ENCODE measurements around the gene RGS9. TPM values are rescaled to one million over a fixed set of nuclear protein-coding genes. Genes with fewer than 3 reads are reported as not detected.
"Not testable (repeated sequence)": the region's sequence is repeated elsewhere in the genome, so short reads cannot be mapped to it uniquely, and the experiment has no call there.

Gene RGS9
- polyA plus RNA-seq, 4 donors = 2.4 to 4.7 (median 3.7) TPM

GRCh38 chr17:65175952-65176351, 38.8 kb downstream of the RGS9 start:
- FAIRE-seq (no peak), DNase-seq (no peak)
- Histone ChIP-seq H3K27me3 (ENCODE audit: control insufficient read depth in 3 of 3, insufficient read depth in 3 of 3, low read length in 3 of 3) (no peaks in the 10 kb centered on the region), H3K4me3 (ENCODE audit: low read depth in 1 of 3, low read length in 3 of 3) (no peak overlapping the region), H3K4me1 (ENCODE audit: control insufficient read depth in 3 of 3, insufficient read depth in 2 of 3, low read depth in 1 of 3, low read length in 2 of 3) (no peaks in the 10 kb centered on the region), H3K9me3 (ENCODE audit: control insufficient read depth in 2 of 2, insufficient read depth in 1 of 2, low read depth in 1 of 2, low read length in 1 of 2) (no peaks in the 10 kb centered on the region), H3K27ac (ENCODE audit: low read depth in 1 of 3, low read length in 2 of 3) (no peak overlapping the region), H3K36me3 (ENCODE audit: control insufficient read depth in 3 of 3, insufficient read depth in 2 of 3, low read depth in 1 of 3, low read length in 3 of 3) (no peaks in the 10 kb centered on the region)

GRCh38 chr17:65176646-65177409, 39.7 kb downstream of the RGS9 start:
- Histone ChIP-seq H3K27ac (ENCODE audit: low read depth in 1 of 3, low read length in 2 of 3) (no peak overlapping the region), H3K9me3 (ENCODE audit: control insufficient read depth in 2 of 2, insufficient read depth in 1 of 2, low read depth in 1 of 2, low read length in 1 of 2) (no peaks in the 10 kb centered on the region), H3K4me3 (ENCODE audit: low read depth in 1 of 3, low read length in 3 of 3) (no peak overlapping the region), H3K27me3 (ENCODE audit: control insufficient read depth in 3 of 3, insufficient read depth in 3 of 3, low read length in 3 of 3) (peaks cover 0 to under 1% (median 0%) of the 10 kb centered on the region in 3 donors), H3K4me1 (ENCODE audit: control insufficient read depth in 3 of 3, insufficient read depth in 2 of 3, low read depth in 1 of 3, low read length in 2 of 3) (no peaks in the 10 kb centered on the region), H3K36me3 (ENCODE audit: control insufficient read depth in 3 of 3, insufficient read depth in 2 of 3, low read depth in 1 of 3, low read length in 3 of 3) (no peaks in the 10 kb centered on the region)
- no peak for FAIRE-seq
- whole genome bisulfite sequencing, 3 donors = 95 to 98% (median 96%) methylated on average over 5 of the region's 5 CpGs
- DNase-seq = no peak

- 72 to 73% (median 72%) methylated on average over 4 of the region's 4 CpGs for WGBS, 3 donors
- FAIRE-seq = no peak
Measured at GRCh38 chr17:65177901-65178300, 40.7 kb downstream of the RGS9 start.

GRCh38 chr17:65180276-65180675, 43.1 kb downstream of the RGS9 start:
- not testable (repeated sequence) for H3K4me3 ChIP-seq (ENCODE audit: low read depth in 1 of 3, low read length in 3 of 3); H3K27ac ChIP-seq (ENCODE audit: low read depth in 1 of 3, low read length in 2 of 3); H3K9me3 ChIP-seq (ENCODE audit: control insufficient read depth in 2 of 2, insufficient read depth in 1 of 2, low read depth in 1 of 2, low read length in 1 of 2); H3K27me3 ChIP-seq (ENCODE audit: control insufficient read depth in 3 of 3, insufficient read depth in 3 of 3, low read length in 3 of 3); FAIRE-seq; DNase-seq; H3K4me1 ChIP-seq (ENCODE audit: control insufficient read depth in 3 of 3, insufficient read depth in 2 of 3, low read depth in 1 of 3, low read length in 2 of 3); H3K36me3 ChIP-seq (ENCODE audit: control insufficient read depth in 3 of 3, insufficient read depth in 2 of 3, low read depth in 1 of 3, low read length in 3 of 3)
- 75 to 87% (median 76%) methylated on average over 12 of the region's 12 CpGs for WGBS, 3 donors

More at GRCh38 chr17:65177901-65178300, 40.7 kb downstream of the RGS9 start:
- Histone ChIP-seq H3K4me1 (ENCODE audit: control insufficient read depth in 3 of 3, insufficient read depth in 2 of 3, low read depth in 1 of 3, low read length in 2 of 3) (no peaks in the 10 kb centered on the region), H3K36me3 (ENCODE audit: control insufficient read depth in 3 of 3, insufficient read depth in 2 of 3, low read depth in 1 of 3, low read length in 3 of 3) (no peaks in the 10 kb centered on the region), H3K27ac (ENCODE audit: low read depth in 1 of 3, low read length in 2 of 3) (no peak overlapping the region), H3K4me3 (ENCODE audit: low read depth in 1 of 3, low read length in 3 of 3) (no peak overlapping the region), H3K27me3 (ENCODE audit: control insufficient read depth in 3 of 3, insufficient read depth in 3 of 3, low read length in 3 of 3) (peaks cover 0 to 4% (median 0%) of the 10 kb centered on the region in 3 donors), H3K9me3 (ENCODE audit: control insufficient read depth in 2 of 2, insufficient read depth in 1 of 2, low read depth in 1 of 2, low read length in 1 of 2) (no peaks in the 10 kb centered on the region)
- no peak for DNase-seq

GRCh38 chr17:65180752-65181236, 43.6 kb downstream of the RGS9 start:
- not testable (repeated sequence) for FAIRE-seq; DNase-seq; H3K36me3 ChIP-seq (ENCODE audit: control insufficient read depth in 3 of 3, insufficient read depth in 2 of 3, low read depth in 1 of 3, low read length in 3 of 3); H3K4me3 ChIP-seq (ENCODE audit: low read depth in 1 of 3, low read length in 3 of 3); H3K27me3 ChIP-seq (ENCODE audit: control insufficient read depth in 3 of 3, insufficient read depth in 3 of 3, low read length in 3 of 3); H3K9me3 ChIP-seq (ENCODE audit: control insufficient read depth in 2 of 2, insufficient read depth in 1 of 2, low read depth in 1 of 2, low read length in 1 of 2); H3K4me1 ChIP-seq (ENCODE audit: control insufficient read depth in 3 of 3, insufficient read depth in 2 of 3, low read depth in 1 of 3, low read length in 2 of 3); H3K27ac ChIP-seq (ENCODE audit: low read depth in 1 of 3, low read length in 2 of 3)
- WGBS, 3 donors = 91 to 98% (median 91%) methylated on average over 4 of the region's 4 CpGs

- Histone ChIP-seq H3K9me3 (ENCODE audit: control insufficient read depth in 2 of 2, insufficient read depth in 1 of 2, low read depth in 1 of 2, low read length in 1 of 2) (no peaks in the 10 kb centered on the region), H3K27ac (ENCODE audit: low read depth in 1 of 3, low read length in 2 of 3) (no peak overlapping the region), H3K4me3 (ENCODE audit: low read depth in 1 of 3, low read length in 3 of 3) (no peak overlapping the region), H3K27me3 (ENCODE audit: control insufficient read depth in 3 of 3, insufficient read depth in 3 of 3, low read length in 3 of 3) (peaks cover 0 to 8% (median 0%) of the 10 kb centered on the region in 3 donors), H3K4me1 (ENCODE audit: control insufficient read depth in 3 of 3, insufficient read depth in 2 of 3, low read depth in 1 of 3, low read length in 2 of 3) (no peaks in the 10 kb centered on the region), H3K36me3 (ENCODE audit: control insufficient read depth in 3 of 3, insufficient read depth in 2 of 3, low read depth in 1 of 3, low read length in 3 of 3) (no peaks in the 10 kb centered on the region)
- 71 to 89% (median 74%) methylated on average over 9 of the region's 9 CpGs for WGBS, 3 donors
- FAIRE-seq (no peak), DNase-seq (no peak)
Measured at GRCh38 chr17:65181237-65182061, 44.3 kb downstream of the RGS9 start.

- Histone ChIP-seq H3K27me3 (ENCODE audit: control insufficient read depth in 3 of 3, insufficient read depth in 3 of 3, low read length in 3 of 3) (peaks cover 0 to 8% (median 0%) of the 10 kb centered on the region in 3 donors), H3K9me3 (ENCODE audit: control insufficient read depth in 2 of 2, insufficient read depth in 1 of 2, low read depth in 1 of 2, low read length in 1 of 2) (no peaks in the 10 kb centered on the region), H3K27ac (ENCODE audit: low read depth in 1 of 3, low read length in 2 of 3) (no peak overlapping the region), H3K36me3 (ENCODE audit: control insufficient read depth in 3 of 3, insufficient read depth in 2 of 3, low read depth in 1 of 3, low read length in 3 of 3) (no peaks in the 10 kb centered on the region), H3K4me1 (ENCODE audit: control insufficient read depth in 3 of 3, insufficient read depth in 2 of 3, low read depth in 1 of 3, low read length in 2 of 3) (no peaks in the 10 kb centered on the region), H3K4me3 (ENCODE audit: low read depth in 1 of 3, low read length in 3 of 3) (no peak overlapping the region)
- no peak for FAIRE-seq
- 77 to 83% (median 78%) methylated on average over 9 of the region's 9 CpGs for WGBS, 3 donors
- DNase-seq = no peak
Measured at GRCh38 chr17:65182233-65182632, 45.1 kb downstream of the RGS9 start.

- Histone ChIP-seq H3K27ac (ENCODE audit: low read depth in 1 of 3, low read length in 2 of 3) (no peak overlapping the region), H3K4me3 (ENCODE audit: low read depth in 1 of 3, low read length in 3 of 3) (no peak overlapping the region), H3K27me3 (ENCODE audit: control insufficient read depth in 3 of 3, insufficient read depth in 3 of 3, low read length in 3 of 3) (peaks cover 0 to 8% (median 0%) of the 10 kb centered on the region in 3 donors), H3K36me3 (ENCODE audit: control insufficient read depth in 3 of 3, insufficient read depth in 2 of 3, low read depth in 1 of 3, low read length in 3 of 3) (no peaks in the 10 kb centered on the region), H3K4me1 (ENCODE audit: control insufficient read depth in 3 of 3, insufficient read depth in 2 of 3, low read depth in 1 of 3, low read length in 2 of 3) (no peaks in the 10 kb centered on the region), H3K9me3 (ENCODE audit: control insufficient read depth in 2 of 2, insufficient read depth in 1 of 2, low read depth in 1 of 2, low read length in 1 of 2) (peaks cover 0 to 4% of the 10 kb centered on the region in 2 donors)
- WGBS, 3 donors = 47 to 68% (median 62%) methylated on average over 6 of the region's 6 CpGs
- FAIRE-seq (no peak), DNase-seq (no peak)
Measured at GRCh38 chr17:65183736-65184135, 46.6 kb downstream of the RGS9 start.

Data from small intestine (tissue), 7 donors.